SU-DHL-6 (cell line): ENCODE data around the gene OAS1.

Source experiments
- H2AFZ ChIP-seq: fragments of 200-600 bp; sonication (generic); 2 replicates; pipeline ENCODE4 v1.6.1; 2014; ENCODE audit warnings: low read depth, mild to moderate bottlenecking, moderate library complexity, mixed read lengths, antibody characterized with exemption, low read length; ENCODE audit not compliant: severe bottlenecking
- H3F3A ChIP-seq: fragments of 200-600 bp; shearing (Covaris generic); 2 replicates; pipeline ENCODE4 v1.6.0; 2016; ENCODE audit warnings: antibody characterized with exemption, mild to moderate bottlenecking; ENCODE audit not compliant: insufficient read depth
- H3K27ac ChIP-seq: fragments of 200-600 bp; sonication (generic); 2 replicates; pipeline ENCODE4 v1.5.1; 2016; ENCODE audit warnings: low read depth, mild to moderate bottlenecking, low read length, moderate library complexity, mixed read lengths
- H3K27me3 ChIP-seq: fragments of 200-600 bp; sonication (generic), shearing (Covaris generic); 2 replicates; pipeline ENCODE4 v1.6.0; 2014; ENCODE audit warnings: mild to moderate bottlenecking, low read length
- H3K36me3 ChIP-seq: fragments of 200-600 bp; sonication (generic); 2 replicates; pipeline ENCODE4 v1.6.1; 2014; ENCODE audit warnings: mild to moderate bottlenecking, low read length, mixed read lengths
- H3K4me2 ChIP-seq: fragments of 300-600, 200-600 bp; shearing (Covaris generic), sonication (generic); 2 replicates; pipeline ENCODE4 v1.6.0; 2014; ENCODE audit warnings: low read length, low read depth, mild to moderate bottlenecking; ENCODE audit not compliant: poor library complexity, severe bottlenecking
- H3K4me3 ChIP-seq: fragments of 200-600 bp; sonication (generic); 2 replicates; pipeline ENCODE4 v1.5.1; 2014; ENCODE audit warnings: antibody characterized with exemption, low read length, mild to moderate bottlenecking, mixed read lengths; ENCODE audit not compliant: insufficient read depth, poor library complexity, severe bottlenecking
- H3K79me2 ChIP-seq: fragments of 200-600 bp; sonication (generic); 2 replicates; pipeline ENCODE4 v1.6.1; 2014; ENCODE audit warnings: mild to moderate bottlenecking, low read length, moderate library complexity; ENCODE audit not compliant: insufficient read depth
- H3K9ac ChIP-seq: fragments of 200-600 bp; sonication (generic); 2 replicates; pipeline ENCODE4 v1.7.0; 2014; ENCODE audit warnings: mild to moderate bottlenecking, low read length
- H3K9me2 ChIP-seq: fragments of 200-600 bp; sonication (generic); replicated peaks from 2 replicates; pipeline ENCODE4 v1.6.1; 2014; ENCODE audit warnings: low read length; ENCODE audit not compliant: insufficient read depth
- H3K9me3 ChIP-seq: fragments of 200-600 bp; sonication (generic); 2 replicates; pipeline ENCODE4 v1.6.1; 2014; ENCODE audit warnings: low read length, mixed read lengths; ENCODE audit not compliant: insufficient read depth
- H4K20me1 ChIP-seq: fragments of 200-600 bp; sonication (generic); 2 replicates; pipeline ENCODE4 v1.6.1; 2014; ENCODE audit warnings: low read depth, mild to moderate bottlenecking, antibody characterized with exemption, low read length, moderate library complexity, mixed read lengths
- CTCF ChIP-seq: fragments of 200-600 bp; sonication (generic); IDR thresholded peaks from one replicate; pipeline ENCODE4 v1.5.1; 2017; ENCODE audit warnings: antibody characterized with exemption, mild to moderate bottlenecking, low read length, moderate library complexity; ENCODE audit not compliant: insufficient read depth, poor library complexity, severe bottlenecking
- EZH2phosphoT487 ChIP-seq: fragments of 200-600 bp; sonication (generic), shearing (Covaris generic); conservative IDR thresholded peaks from 2 replicates; pipeline ENCODE4 v1.6.1; 2018; ENCODE audit warnings: mild to moderate bottlenecking, antibody characterized with exemption, low read length, moderate library complexity, mixed read lengths

OAS1 gene

GRCh38 chr12:112965643-112966042 is 58.9 kb downstream of the OAS1 start:
- TF ChIP-seq CTCF = no peak
- no peak for TF ChIP-seq EZH2phosphoT487
- Histone ChIP-seq H3K36me3 (no peaks in the 10 kb centered on the region), H2AFZ (no peak overlapping the region), H3K27ac (no peak overlapping the region), H3K27me3 (no peaks in the 10 kb centered on the region), H3K4me3 (no peak overlapping the region), H3K9me2 (no peaks in the 10 kb centered on the region), H3K9me3 (no peaks in the 10 kb centered on the region), H4K20me1 (no peaks in the 10 kb centered on the region), H3K9ac (no peak overlapping the region), H3K4me2 (no peak overlapping the region), H3F3A (no peaks in the 10 kb centered on the region), H3K79me2 (no peaks in the 10 kb centered on the region)

- Histone ChIP-seq H3F3A (no peaks in the 10 kb centered on the region), H3K9me3 (no peaks in the 10 kb centered on the region), H3K36me3 (no peaks in the 10 kb centered on the region), H2AFZ (no peak overlapping the region), H3K4me3 (no peak overlapping the region), H4K20me1 (no peaks in the 10 kb centered on the region), H3K9me2 (no peaks in the 10 kb centered on the region), H3K79me2 (no peaks in the 10 kb centered on the region), H3K9ac (no peak overlapping the region), H3K27me3 (no peaks in the 10 kb centered on the region), H3K4me2 (no peak overlapping the region), H3K27ac (no peak overlapping the region)
- no peak for TF ChIP-seq EZH2phosphoT487
- no peak for TF ChIP-seq CTCF
These were observed 60.5 kb downstream of the OAS1 start for GRCh38 chr12:112967306-112967705.

GRCh38 chr12:112967858-112968257 is 61.1 kb downstream of the OAS1 start:
- Histone ChIP-seq H3K9ac (no peak overlapping the region), H3K27me3 (no peaks in the 10 kb centered on the region), H3K4me3 (no peak overlapping the region), H4K20me1 (no peaks in the 10 kb centered on the region), H3K9me2 (no peaks in the 10 kb centered on the region), H3K79me2 (no peaks in the 10 kb centered on the region), H3K36me3 (no peaks in the 10 kb centered on the region), H3K4me2 (no peak overlapping the region), H2AFZ (no peak overlapping the region), H3F3A (no peaks in the 10 kb centered on the region), H3K9me3 (no peaks in the 10 kb centered on the region), H3K27ac (no peak overlapping the region)
- TF ChIP-seq EZH2phosphoT487 (no peak), CTCF (no peak)
